ENCODE data around the gene LTBP3.
A peak's percentile ranks its signal among the peaks of the same experiment; 100 is the strongest.
"Not testable (repeated sequence)": the region's sequence is repeated elsewhere in the genome, so short reads cannot be mapped to it uniquely, and the experiment has no call there.

The LTBP3 gene

GRCh38 chr11:65535102-65535501, 23.1 kb downstream of the LTBP3 start:
- no peak for DNase-seq

GRCh38 chr11:65532388-65533064, 25.6 kb downstream of the LTBP3 start:
- no peak for DNase-seq

- peak; percentile 37 for DNase-seq
Measured at GRCh38 chr11:65530157-65530496, 28.0 kb downstream of the LTBP3 start.

- no peak for DNase-seq
Measured at GRCh38 chr11:65529475-65530156, 28.5 kb downstream of the LTBP3 start.

GRCh38 chr11:65528819-65529350, 29.3 kb downstream of the LTBP3 start:
- DNase-seq: no peak

DNA sequence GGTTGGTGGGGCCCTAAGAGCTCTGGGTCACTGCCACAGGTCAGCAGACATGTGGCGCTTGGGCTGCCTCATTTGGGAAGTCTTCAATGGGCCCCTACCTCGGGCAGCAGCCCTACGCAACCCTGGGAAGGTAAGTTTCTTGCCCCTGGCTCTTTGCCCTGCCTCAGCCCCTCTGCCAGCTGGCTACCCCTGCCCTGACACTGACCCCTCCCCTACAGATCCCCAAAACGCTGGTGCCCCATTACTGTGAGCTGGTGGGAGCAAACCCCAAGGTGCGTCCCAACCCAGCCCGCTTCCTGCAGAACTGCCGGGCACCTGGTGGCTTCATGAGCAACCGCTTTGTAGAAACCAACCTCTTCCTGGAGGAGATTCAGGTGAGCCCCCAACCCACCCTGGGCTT, 31.4 kb downstream of the LTBP3 start:
- no peak for DNase-seq

GRCh38 chr11:65525546-65526480, 32.3 kb downstream of the LTBP3 start:
- peak; percentile 35 for DNase-seq

DNA sequence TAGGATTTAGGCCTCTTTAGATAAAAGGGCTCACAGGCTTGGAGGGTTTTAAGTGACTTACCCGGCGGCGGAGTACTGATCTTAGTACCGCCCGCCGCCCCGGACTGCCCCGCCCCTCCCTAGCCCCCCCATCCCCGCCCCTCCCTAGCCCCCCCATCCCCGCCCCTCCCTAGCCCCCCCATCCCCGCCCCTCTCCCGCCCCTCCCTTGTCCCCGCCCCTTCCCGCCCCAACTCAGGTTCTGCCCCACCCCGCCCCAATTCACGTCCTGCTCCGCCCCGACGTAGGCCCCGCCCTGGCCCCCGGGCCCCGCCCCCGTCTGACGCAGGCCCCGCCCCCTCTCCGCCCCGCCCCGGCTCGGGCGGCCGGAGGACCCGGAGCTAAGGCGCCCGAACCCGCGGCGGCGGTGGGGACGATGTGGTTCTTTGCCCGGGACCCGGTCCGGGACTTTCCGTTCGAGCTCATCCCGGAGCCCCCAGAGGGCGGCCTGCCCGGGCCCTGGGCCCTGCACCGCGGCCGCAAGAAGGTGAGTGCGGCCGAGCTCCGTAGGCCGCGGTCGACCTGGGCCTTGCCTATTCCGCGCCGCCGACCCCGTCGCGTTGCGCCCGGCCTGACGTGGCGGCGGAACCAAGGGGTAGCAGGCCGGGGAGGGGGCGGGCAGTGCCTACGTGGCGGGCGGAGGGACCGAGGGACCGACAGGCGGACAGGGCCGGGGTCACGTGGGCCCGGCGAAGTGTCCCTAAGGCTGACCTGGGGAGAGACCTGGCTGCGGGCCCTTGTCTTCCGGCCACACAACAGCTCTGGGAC, 33.2 kb downstream of the LTBP3 start, which contains the start of gene SCYL1:
TSS of gene SCYL1 (plus strand) at position 343 of the 805 bp plus-strand sequence. CDS start at position 414, 71 bp downstream.
- peak; percentile 78 for DNase-seq

DNA sequence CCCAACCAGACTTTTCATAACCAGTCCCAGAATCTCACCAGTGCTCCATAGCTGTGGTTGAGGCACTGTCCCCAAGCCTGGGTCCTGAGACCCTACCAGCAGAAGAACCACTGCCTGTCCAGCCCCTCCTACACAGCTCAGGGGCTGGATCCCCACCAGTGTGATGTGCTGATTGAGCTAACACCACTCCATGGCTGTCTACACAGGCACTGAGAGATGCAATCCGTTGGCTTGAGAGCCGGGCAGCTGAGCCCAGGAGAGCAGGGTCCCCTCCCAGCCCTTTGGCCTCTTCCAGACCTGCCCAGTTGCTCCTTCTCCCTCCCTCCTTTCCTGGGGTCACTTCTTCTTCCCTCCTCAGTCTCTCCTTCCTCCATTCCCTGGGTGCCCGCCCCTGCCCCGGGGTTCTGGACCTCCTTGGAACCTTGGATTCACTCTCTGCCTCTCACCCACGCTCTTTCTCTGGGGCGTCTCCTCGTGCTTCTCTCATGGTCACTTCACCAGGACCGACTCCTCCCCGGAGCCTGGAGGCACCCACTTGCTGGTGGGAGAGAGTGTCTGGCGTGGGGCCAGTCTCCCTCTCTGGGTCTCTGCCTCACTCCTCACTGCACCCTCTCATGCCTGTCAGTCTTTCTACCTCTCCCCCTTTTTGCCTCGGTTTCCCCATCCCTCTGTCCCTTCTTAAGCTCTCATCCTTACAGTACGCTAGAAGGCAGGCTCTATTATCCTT, 34.0 kb downstream of the LTBP3 start:
- DNase-seq: no peak

- not testable (repeated sequence) for DNase-seq
Measured at GRCh38 chr11:65523631-65523968, 34.6 kb downstream of the LTBP3 start.

DNA sequence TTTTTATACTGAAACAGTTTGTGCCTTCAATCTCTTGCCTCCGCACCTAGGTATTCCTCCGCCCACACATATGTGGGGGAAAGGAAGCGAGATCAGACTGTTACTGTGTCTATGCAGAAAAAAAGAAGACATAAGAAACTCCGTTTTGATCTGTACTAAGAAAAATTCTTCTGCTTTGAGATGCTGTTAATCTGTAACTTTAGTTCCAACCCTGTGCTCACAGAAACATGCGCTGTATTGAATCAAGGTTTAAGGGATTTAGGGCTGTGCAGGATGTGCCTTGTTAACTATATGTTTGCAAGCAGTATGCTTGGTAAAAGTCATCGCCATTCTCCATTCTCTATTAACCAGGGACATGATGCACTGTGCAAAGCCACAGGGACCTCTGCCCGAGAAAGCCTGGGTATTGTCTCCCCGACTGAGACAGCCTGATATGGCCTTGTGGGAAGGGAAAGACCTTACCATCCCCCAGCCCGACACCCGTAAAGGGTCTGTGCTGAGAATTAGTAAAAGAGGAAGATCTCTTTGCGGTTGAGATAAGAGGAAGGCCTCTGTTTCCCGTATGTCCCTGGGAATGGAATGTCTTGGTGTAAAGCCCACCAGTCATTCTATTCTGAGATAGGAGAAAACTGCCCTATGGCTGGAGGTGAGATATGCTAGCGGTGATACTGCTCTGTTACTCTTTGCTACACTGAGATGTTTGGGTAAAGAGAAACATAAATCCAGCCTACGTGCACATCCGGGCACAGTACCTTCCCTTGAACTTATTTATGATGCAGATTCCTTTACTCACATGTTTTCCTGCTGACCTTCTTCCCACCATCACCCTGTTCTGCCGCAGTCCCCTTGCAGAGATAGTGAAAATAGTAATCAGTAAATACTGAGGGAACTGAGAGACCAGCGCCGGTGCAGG, 35.2 kb downstream of the LTBP3 start:
- DNase-seq: peak; percentile 54

GRCh38 chr11:65521777-65522521, 36.2 kb downstream of the LTBP3 start:
- not testable (repeated sequence) for DNase-seq

DNA sequence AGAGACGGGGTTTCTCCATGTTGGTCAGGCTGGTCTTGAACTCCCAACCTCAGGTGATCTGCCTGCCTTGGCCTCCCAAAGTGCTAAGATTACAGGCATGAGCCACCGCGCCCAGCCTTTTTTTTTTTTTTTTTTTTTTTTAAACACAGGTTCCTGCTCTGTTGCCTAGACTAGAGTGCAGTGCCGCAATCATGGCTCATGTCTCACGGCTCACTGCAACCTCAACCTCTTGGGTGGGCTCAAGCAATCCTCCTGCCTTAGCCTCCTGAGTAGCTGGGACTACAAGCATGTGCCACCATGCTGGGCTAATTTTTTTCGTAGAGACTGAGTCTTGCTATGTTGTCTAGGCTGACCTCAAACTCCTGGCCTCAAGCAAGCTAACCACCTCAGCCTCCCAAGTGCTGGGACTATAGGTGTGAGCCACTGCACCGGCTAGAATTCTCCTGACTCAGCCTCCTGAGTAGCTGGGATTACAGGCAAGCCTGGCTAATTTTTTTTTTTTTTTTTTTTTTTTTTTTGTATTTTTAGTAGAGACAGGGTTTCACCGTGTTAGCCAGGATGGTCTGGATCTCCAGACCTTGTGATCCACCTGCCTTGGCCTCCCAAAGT, 39.1 kb downstream of the LTBP3 start:
- DNase-seq: not testable (repeated sequence)

DNA sequence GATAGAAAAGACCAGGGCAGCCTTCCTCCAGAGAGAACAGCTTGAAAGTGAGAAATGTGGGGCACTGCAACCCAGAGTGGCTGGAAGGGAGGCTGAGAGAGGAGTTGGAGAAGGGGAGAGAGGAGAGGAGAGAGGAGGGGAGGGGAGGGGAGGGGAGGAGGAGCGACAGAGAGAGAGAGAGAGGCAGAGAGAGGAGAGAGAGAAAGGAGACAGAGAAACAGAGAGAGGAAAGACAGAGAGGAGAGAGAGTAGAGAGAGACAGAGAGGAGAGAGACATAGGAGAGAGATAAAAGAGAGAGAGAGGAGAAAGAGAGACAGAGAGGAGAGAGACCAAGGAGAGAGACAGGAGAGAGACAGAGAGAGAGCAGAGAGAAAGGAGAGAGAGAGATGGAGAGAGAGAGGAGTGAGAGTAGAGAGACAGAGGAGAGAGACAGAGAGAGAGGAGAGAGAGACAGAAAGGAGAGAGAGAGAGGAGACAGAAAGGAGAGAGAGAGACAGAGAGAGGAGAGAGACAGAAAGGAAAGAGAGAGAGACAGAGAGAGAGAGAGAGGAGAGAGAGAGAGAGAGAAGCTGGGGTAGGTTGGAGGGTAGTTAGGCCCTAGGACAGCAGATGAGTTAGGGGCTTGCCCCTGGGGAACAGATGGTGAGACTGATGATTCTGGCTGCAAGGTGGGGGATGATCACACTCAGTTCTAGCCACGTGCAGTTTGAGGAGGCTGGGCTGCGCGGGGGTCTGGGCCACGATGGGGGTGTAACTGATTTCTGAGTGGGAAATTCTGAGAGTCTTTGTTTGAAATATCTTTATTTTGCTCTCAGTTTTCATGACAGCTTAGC, 41.8 kb downstream of the LTBP3 start:
- DNase-seq: no peak

GRCh38 chr11:65512311-65512710, 45.8 kb downstream of the LTBP3 start:
- DNase-seq: not testable (repeated sequence)

DNA sequence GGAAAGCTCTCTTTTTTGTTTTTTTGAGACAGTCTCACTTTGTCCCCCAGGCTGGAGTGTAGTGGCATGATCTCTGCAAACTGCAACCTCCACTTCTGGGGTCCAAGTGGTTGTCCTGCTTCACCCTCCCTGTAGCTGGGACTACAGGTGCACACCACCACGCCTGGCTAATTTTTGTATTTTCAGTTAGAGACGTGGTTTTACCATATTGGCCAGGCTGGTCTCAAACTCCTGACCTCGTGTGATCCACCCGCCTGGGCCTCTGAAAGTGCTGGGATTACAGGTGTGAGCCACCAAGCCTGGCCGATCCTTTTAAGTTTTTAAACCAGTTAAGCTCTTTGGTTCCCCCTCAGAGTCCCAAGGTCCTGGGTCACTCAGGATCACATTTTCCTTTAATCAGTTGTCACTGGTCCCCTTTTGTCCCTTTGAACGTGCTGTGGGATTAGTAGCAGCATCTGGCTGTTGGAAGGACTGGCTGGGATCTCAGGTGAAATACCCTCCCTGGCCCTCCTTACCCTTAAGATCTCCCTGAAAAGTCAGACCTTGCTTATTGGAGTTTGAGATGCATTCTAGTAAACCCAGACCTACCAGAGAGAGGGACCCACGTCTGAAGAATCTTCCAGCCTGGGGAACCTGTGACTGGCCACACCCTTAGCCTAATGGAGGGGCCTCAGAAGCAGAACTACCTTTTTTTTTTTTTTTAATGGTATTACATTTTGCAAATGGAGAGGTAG, 51.2 kb downstream of the LTBP3 start:
- peak; percentile 48 for DNase-seq

GRCh38 chr11:65506290-65506771, 51.8 kb downstream of the LTBP3 start:
- no peak for DNase-seq

Measured in CD4-positive, alpha-beta T cell treated with Interleukin-6 for 4 hours (primary cell).